ENCODE measurements around the gene STK17B. TPM values are rescaled to one million over a fixed set of nuclear protein-coding genes. Genes with fewer than 3 reads are reported as not detected.

Gene STK17B
- total and polyA plus RNA-seq, 10 of the 15 experiments (the other 5 are each of a cell fraction or from before 2014, with no cell fraction given): 21.2 to 108 (median 53.7) TPM

GRCh38 chr2:196176142-196176738, 4.9 kb upstream of the STK17B start (continued):
- TF ChIP-seq, protein P1, sequence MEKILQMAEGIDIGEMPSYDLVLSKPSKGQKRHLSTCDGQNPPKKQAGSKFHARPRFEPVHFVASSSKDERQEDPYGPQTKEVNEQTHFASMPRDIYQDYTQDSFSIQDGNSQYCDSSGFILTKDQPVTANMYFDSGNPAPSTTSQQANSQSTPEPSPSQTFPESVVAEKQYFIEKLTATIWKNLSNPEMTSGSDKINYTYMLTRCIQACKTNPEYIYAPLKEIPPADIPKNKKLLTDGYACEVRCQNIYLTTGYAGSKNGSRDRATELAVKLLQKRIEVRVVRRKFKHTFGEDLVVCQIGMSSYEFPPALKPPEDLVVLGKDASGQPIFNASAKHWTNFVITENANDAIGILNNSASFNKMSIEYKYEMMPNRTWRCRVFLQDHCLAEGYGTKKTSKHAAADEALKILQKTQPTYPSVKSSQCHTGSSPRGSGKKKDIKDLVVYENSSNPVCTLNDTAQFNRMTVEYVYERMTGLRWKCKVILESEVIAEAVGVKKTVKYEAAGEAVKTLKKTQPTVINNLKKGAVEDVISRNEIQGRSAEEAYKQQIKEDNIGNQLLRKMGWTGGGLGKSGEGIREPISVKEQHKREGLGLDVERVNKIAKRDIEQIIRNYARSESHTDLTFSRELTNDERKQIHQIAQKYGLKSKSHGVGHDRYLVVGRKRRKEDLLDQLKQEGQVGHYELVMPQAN (conservative IDR thresholded peaks at IDR 0.05): peak; percentile 54; the same call in 1 of the 2 replicates
- peak; percentile 51 for TF ChIP-seq JUNB (IDR thresholded peaks at IDR 0.05)
- TF ChIP-seq RBBP5 (conservative IDR thresholded peaks at IDR 0.05): no peak
- TF ChIP-seq FOXK2 (IDR thresholded peaks at IDR 0.05): no peak
- peak in 1 of 2 experiments; percentile 73; a peak in 1 of 3 replicates for TF ChIP-seq EGR1 (IDR thresholded peaks at IDR 0.05; ENCODE audit: borderline replicate concordance in 1 of 2, low read depth in 2 of 2, low read length in 2 of 2)
- no peak for TF ChIP-seq NR2C2 (IDR thresholded peaks at IDR 0.05; ENCODE audit: borderline replicate concordance, control insufficient read depth, insufficient read length, low read depth)
- TF ChIP-seq NR2C1 (IDR thresholded peaks at IDR 0.05): no peak
- 0 out of 2 replicates have a peak, but pooled peaks have one; percentile 43 for TF ChIP-seq BMI1 (IDR thresholded peaks at IDR 0.05; ENCODE audit: borderline replicate concordance)
- TF ChIP-seq CEBPZ (IDR thresholded peaks at IDR 0.05; ENCODE audit: low read depth, low read length): no peak
- TF ChIP-seq REST (IDR thresholded peaks at IDR 0.05; ENCODE audit: low read depth, low read length): no peak
- TF ChIP-seq TARDBP (IDR thresholded peaks at IDR 0.05; ENCODE audit: borderline replicate concordance): no peak
- TF ChIP-seq PAX5 (IDR thresholded peaks at IDR 0.05; ENCODE audit: borderline replicate concordance, low read depth, low read length): peak; percentile 93
- no peak for TF ChIP-seq USF2 (IDR thresholded peaks at IDR 0.05; ENCODE audit: borderline replicate concordance, low read depth, low read length)
- TF ChIP-seq SMC3 (IDR thresholded peaks at IDR 0.05; ENCODE audit: borderline replicate concordance, low read length): no peak
- TF ChIP-seq NFIC (IDR thresholded peaks at IDR 0.05; ENCODE audit: low read depth, low read length): peak; percentile 98
- no peak for TF ChIP-seq ZNF274 (IDR thresholded peaks at IDR 0.05; ENCODE audit: insufficient read depth, insufficient read length)
- no peak for TF ChIP-seq MYB (IDR thresholded peaks at IDR 0.05; ENCODE audit: borderline replicate concordance, low read depth, low read length)
- TF ChIP-seq TBL1XR1 (IDR thresholded peaks at IDR 0.05; ENCODE audit: low read depth, low read length): peak; percentile 69; the same call in 1 of the 2 replicates
- no peak for TF ChIP-seq EZH2 (IDR thresholded peaks at IDR 0.05; ENCODE audit: borderline replicate concordance, control insufficient read depth, low read depth, low read length)
- no peak for TF ChIP-seq CHD1 (IDR thresholded peaks at IDR 0.05; ENCODE audit: low read depth, low read length)

Measured in GM12878 (cell line).